Calu3 (cell line): ENCODE measurements around the gene CNPY3. TPM values are rescaled to one million over a fixed set of nuclear protein-coding genes. Genes with fewer than 3 reads are reported as not detected.
A peak's percentile ranks its signal among the peaks of the same experiment; 100 is the strongest.

Experiments used
- BruUV-seq: library from RNA; stranded (reverse); fragments of 400-500 nt; replicated peaks from 2 replicates; lab custom pipeline; 2021; lab: Mats Ljungman, UMichigan
- CTCF ChIA-PET: fragments of 300-600 bp; sonication (Branson Sonifier 250); formaldehyde crosslinking; loops from one replicate; lab custom pipeline; 2022; ENCODE audit warnings: antibody characterized with exemption; lab: Charles Lee
- DNase-seq: peaks from one replicate; pipeline ENCODE4 v3.0.0; 2022
- H3K27ac Mint-ChIP-seq: one replicate; pipeline ENCODE4 v1.8.0; 2022; ENCODE audit warnings: mixed read lengths; ENCODE audit not compliant: unreplicated experiment
- H3K27me3 Mint-ChIP-seq: one replicate; pipeline ENCODE4 v1.8.0; 2022; ENCODE audit warnings: mixed read lengths; ENCODE audit not compliant: unreplicated experiment
- H3K36me3 Mint-ChIP-seq: one replicate; pipeline ENCODE4 v1.8.0; 2022; ENCODE audit warnings: mild to moderate bottlenecking, moderate library complexity, mixed read lengths; ENCODE audit not compliant: insufficient read depth, unreplicated experiment
- H3K4me1 Mint-ChIP-seq: one replicate; pipeline ENCODE4 v1.8.0; 2022; ENCODE audit warnings: mild to moderate bottlenecking, low read depth, mixed read lengths; ENCODE audit not compliant: unreplicated experiment
- H3K4me3 Mint-ChIP-seq: one replicate; pipeline ENCODE4 v1.8.0; 2022; ENCODE audit warnings: mild to moderate bottlenecking, low read depth, moderate library complexity, mixed read lengths; ENCODE audit not compliant: unreplicated experiment
- H3K9me3 Mint-ChIP-seq: one replicate; pipeline ENCODE4 v1.8.0; 2022; ENCODE audit warnings: low read depth, mixed read lengths; ENCODE audit not compliant: unreplicated experiment
- CTCF ChIP-seq: fragments of 200-600 bp; IDR thresholded peaks from one replicate; pipeline ENCODE4 v1.8.0; 2022; ENCODE audit warnings: antibody characterized with exemption; ENCODE audit not compliant: unreplicated experiment
- intact Hi-C: fragments of 100-400 bp; cut with micrococcal nuclease; formaldehyde crosslinking; loops from one replicate; pipeline ENCODE4 v1.10.0; 2022; ENCODE audit not compliant: unreplicated experiment
- total RNA-seq: library from RNA; stranded (reverse); gene quantifications from 2 replicates; pipeline ENCODE4 v1.2.3, GENCODE V29; 2022

Gene CNPY3
- total RNA-seq, 1 experiment from 2014 or later: 60.7 TPM

GRCh38 chr6:42974919-42975505, 45.7 kb downstream of the CNPY3 start:
- TF ChIP-seq CTCF: no peak
- BruUV-seq: no TSS peak
- no peaks in the 10 kb centered on the region for H3K27me3 Mint-ChIP-seq
- no peak overlapping the region for H3K27ac Mint-ChIP-seq
- peaks cover 40% of the 10 kb centered on the region for H3K36me3 Mint-ChIP-seq
- H3K4me1 Mint-ChIP-seq: peaks cover 34% of the 10 kb centered on the region
- intact Hi-C loops: no loop called here
- no peak for DNase-seq
- no peak overlapping the region for H3K4me3 Mint-ChIP-seq
- no peaks in the 10 kb centered on the region for H3K9me3 Mint-ChIP-seq
- CTCF ChIA-PET: interaction anchor here (0.6 to 0.7 kb wide), 2 partner anchors 1060 to 1763 kb away, joined by 4 read pairs; no protein-coding TSS in a partner anchor

GRCh38 chr6:42978487-42978838, 49.2 kb downstream of the CNPY3 start:
- no TSS peak for BruUV-seq
- intact Hi-C loops: no loop called here
- H3K4me3 Mint-ChIP-seq: peak overlapping the region; percentile 86
- no peaks in the 10 kb centered on the region for H3K27me3 Mint-ChIP-seq
- H3K9me3 Mint-ChIP-seq: no peaks in the 10 kb centered on the region
- peak; percentile 60 for DNase-seq
- TF ChIP-seq CTCF: no peak
- peaks cover 42% of the 10 kb centered on the region for H3K36me3 Mint-ChIP-seq
- peak overlapping the region; percentile 86 for H3K27ac Mint-ChIP-seq
- peaks cover 17% of the 10 kb centered on the region for H3K4me1 Mint-ChIP-seq
- CTCF ChIA-PET: interaction anchor here (1.3 to 2.0 kb wide), 5 partner anchors 18 to 165 kb away, joined by 3 to 8 read pairs (median 6); partner anchors contain the start of genes GNMT and KLHDC3

- H3K4me1 Mint-ChIP-seq: peaks cover 22% of the 10 kb centered on the region
- peak; percentile 96 for DNase-seq
- no peaks in the 10 kb centered on the region for H3K27me3 Mint-ChIP-seq
- peak within 1 kb of the TSS; percentile 86 for H3K27ac Mint-ChIP-seq
- intact Hi-C loops: no loop called here
- no TSS peak for BruUV-seq
- H3K9me3 Mint-ChIP-seq: no peaks in the 10 kb centered on the region
- H3K36me3 Mint-ChIP-seq: peaks cover 47% of the 10 kb centered on the region
- CTCF ChIA-PET: interaction anchor here (0.5 to 2.0 kb wide), 8 partner anchors 18 to 329 kb away, joined by 3 to 8 read pairs (median 5); partner anchors contain the start of genes CRIP3, GNMT and KLHDC3
- H3K4me3 Mint-ChIP-seq: peak within 1 kb of the TSS; percentile 86
- no peak for TF ChIP-seq CTCF
Measured at GRCh38 chr6:42978839-42979522, 49.7 kb downstream of the CNPY3 start, which contains the start of gene PEX6. Gene PEX6 (minus strand): TSS chr6:42979181. CDS start chr6:42979150, 31 bp downstream.

- TF ChIP-seq CTCF: no peak
- peaks cover 52% of the 10 kb centered on the region for H3K36me3 Mint-ChIP-seq
- no peak for DNase-seq
- BruUV-seq: no TSS peak
- peaks cover 25% of the 10 kb centered on the region for H3K4me1 Mint-ChIP-seq
- no peaks in the 10 kb centered on the region for H3K27me3 Mint-ChIP-seq
- intact Hi-C loops: loop anchor here (5.0 kb wide), 1 partner anchor 77 kb away; no protein-coding TSS in a partner anchor
- H3K4me3 Mint-ChIP-seq: peak overlapping the region; percentile 86
- peak overlapping the region; percentile 68 for H3K27ac Mint-ChIP-seq
- CTCF ChIA-PET: interaction anchor here (0.5 to 2.0 kb wide), 9 partner anchors 17 to 457 kb away, joined by 3 to 8 read pairs (median 4); partner anchors contain the start of genes CRIP3 and GNMT
- H3K9me3 Mint-ChIP-seq: no peaks in the 10 kb centered on the region
Measured at GRCh38 chr6:42979523-42980177, 50.4 kb downstream of the CNPY3 start.
